ENCODE results near the gene DMKN.

DMKN gene

DNA sequence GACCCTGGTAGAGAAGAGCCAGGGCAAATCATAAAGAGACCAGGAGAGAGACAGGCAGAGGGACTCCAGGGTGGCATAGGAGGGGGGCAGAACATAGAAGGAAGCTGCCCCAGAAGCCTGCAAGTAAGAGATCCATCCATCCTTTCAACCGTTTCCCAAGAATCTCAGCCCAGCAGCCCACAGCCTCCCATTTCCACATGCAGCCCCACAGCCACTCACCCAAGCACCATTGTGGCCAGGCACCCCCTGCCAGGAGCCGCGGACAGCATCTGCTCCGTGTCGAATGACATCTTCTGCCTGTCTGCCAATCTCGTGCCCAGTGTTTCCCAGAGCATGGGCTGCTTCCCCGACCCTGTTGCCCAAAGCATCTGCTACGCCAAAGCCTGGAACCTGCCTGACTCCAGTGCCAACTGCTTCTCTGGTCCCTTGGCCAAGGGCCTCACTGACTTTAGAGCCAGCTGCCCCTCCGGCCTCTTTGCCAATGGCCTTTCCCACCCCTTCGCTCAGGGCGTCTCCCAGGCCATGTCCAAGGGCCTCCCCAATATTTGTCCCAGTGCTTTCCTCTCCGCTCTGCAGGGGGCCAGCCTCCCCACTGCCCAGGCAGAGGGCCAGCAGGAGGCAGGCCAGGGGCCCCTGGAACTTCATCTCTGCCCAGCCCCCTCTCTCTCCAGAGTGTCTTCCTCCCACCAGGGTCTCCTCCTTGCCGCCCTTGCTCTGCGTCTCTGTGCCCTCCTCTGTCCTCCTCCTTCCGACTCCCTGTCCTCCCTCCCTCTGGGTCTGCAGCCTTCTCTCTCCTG, 420 bp downstream of the DMKN start:
- TF ChIP-seq, protein P1, sequence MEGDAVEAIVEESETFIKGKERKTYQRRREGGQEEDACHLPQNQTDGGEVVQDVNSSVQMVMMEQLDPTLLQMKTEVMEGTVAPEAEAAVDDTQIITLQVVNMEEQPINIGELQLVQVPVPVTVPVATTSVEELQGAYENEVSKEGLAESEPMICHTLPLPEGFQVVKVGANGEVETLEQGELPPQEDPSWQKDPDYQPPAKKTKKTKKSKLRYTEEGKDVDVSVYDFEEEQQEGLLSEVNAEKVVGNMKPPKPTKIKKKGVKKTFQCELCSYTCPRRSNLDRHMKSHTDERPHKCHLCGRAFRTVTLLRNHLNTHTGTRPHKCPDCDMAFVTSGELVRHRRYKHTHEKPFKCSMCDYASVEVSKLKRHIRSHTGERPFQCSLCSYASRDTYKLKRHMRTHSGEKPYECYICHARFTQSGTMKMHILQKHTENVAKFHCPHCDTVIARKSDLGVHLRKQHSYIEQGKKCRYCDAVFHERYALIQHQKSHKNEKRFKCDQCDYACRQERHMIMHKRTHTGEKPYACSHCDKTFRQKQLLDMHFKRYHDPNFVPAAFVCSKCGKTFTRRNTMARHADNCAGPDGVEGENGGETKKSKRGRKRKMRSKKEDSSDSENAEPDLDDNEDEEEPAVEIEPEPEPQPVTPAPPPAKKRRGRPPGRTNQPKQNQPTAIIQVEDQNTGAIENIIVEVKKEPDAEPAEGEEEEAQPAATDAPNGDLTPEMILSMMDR (IDR thresholded peaks at IDR 0.05; ENCODE audit: borderline replicate concordance, insufficient read depth, low read depth, low read length): no peak
- H3K4me3 ChIP-seq (ENCODE audit: low read depth, low read length): no peak overlapping the region

DNA sequence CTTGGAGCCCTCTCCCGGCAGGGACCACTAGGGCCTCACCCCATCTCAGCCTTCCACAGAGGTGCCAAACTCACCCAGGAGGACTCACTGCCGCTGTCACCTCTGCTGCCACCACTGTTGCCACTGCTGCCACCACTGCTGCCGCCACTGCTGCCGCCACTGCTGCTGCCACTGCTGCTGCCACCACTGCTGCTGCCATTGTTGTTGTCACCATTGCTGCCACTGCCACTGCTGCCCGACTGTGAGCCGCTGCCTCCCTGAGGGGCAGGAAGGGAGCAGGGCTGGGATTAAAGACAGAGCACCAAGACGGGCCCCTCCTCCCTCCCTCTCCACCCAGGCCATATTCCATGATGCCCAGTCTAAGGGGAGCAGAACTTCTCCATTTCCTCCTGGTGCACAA, 2.1 kb downstream of the DMKN start:
- TF ChIP-seq, protein P1 (IDR thresholded peaks at IDR 0.05; ENCODE audit: borderline replicate concordance, insufficient read depth, low read depth, low read length): no peak
- no peak overlapping the region for H3K4me3 ChIP-seq (ENCODE audit: low read depth, low read length)

DNA sequence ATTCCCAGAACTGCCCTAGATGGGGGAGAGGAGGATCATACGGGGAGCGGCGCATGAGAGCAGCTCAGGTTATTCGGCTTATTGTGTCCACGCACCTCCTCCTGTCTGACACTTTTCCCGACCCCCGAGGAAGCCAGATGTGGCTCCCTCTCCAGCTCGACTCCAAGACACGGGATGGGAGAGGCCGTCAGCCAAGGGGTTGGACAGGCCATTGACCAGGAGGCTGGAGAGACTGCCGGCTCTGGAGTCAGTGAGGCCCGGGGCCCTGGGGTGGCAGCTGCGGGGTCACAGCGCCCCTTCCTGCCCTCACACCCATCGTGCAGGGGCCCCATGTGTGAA, 2.9 kb downstream of the DMKN start:
- TF ChIP-seq, protein P1 (IDR thresholded peaks at IDR 0.05; ENCODE audit: borderline replicate concordance, insufficient read depth, low read depth, low read length): no peak

DNA sequence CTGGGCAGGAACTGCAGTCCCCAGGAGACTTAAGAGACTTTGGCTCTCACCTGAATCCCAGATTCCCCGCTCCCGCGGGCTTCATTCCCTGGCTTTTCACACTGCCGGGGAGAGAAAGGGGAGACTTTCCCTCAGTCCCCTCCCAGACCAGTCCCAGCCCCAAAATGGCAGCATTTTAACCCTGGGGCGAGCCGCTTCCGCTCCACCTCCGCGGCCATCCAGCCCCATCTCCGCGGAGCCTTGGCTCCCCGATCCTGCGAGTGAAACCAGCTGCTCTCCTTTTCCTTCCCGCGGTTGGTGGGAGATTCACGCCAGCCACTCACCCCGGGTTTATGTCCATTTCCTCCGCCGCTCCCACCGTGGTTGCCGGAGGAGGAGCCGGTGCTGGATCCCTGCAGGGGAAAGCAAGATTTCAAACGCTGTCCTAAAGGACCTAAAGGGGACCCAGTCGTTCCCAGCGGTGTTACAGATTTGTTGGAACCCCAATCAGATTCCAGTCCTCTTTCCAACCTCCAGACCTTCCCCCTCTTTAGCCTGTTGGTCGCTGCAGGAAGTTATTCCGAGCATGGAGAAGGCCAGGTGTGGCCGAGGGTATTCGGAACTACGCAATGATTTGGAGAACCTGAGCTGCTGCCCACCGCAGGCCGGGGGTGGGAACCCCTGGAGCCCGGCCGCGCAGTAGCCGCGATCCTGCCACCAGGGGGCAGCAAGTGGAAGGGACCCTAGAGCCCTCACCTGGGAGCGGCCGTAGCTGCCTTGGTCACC, 3.4 kb downstream of the DMKN start:
- H3K4me3 ChIP-seq (ENCODE audit: low read depth, low read length): peak overlapping the region; percentile 46
- TF ChIP-seq, protein P1 (IDR thresholded peaks at IDR 0.05; ENCODE audit: borderline replicate concordance, insufficient read depth, low read depth, low read length): peak; percentile 96

More for the DNA sequence above, 2.9 kb downstream of the DMKN start:
- no peak overlapping the region for H3K4me3 ChIP-seq (ENCODE audit: low read depth, low read length)

DNA sequence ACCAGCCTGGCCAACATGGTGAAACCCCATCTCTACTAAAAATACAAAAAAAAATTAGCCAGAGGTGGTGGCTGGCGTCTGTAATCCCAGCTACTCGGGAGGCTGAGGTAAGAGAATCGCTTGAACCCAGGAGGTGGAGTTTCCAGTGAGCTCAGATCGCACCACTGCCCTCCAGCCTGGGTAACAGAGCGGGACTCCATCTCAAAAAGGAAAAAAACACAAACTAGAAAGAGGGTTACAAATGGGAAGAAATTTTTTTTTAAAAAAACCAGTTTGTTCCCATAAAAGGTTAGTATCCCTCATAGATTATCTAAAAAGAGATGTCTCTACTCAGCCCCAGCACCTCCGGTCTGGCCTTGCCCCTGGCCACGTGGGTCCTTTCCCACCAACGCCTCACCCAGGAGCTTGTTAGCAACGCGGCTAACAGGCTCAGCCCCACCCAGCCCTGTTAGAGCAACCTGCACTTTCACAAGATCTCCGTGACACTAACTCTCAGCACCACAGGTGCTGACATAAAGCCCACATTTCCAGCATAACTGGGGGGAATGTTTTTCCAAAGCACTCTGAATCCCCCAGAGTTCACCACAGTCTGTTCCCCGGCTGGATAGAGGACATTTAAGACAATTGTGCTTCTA, 4.3 kb downstream of the DMKN start:
- peak overlapping the region; percentile 46 for H3K4me3 ChIP-seq (ENCODE audit: low read depth, low read length)
- TF ChIP-seq, protein P1 (IDR thresholded peaks at IDR 0.05; ENCODE audit: borderline replicate concordance, insufficient read depth, low read depth, low read length): no peak

DNA sequence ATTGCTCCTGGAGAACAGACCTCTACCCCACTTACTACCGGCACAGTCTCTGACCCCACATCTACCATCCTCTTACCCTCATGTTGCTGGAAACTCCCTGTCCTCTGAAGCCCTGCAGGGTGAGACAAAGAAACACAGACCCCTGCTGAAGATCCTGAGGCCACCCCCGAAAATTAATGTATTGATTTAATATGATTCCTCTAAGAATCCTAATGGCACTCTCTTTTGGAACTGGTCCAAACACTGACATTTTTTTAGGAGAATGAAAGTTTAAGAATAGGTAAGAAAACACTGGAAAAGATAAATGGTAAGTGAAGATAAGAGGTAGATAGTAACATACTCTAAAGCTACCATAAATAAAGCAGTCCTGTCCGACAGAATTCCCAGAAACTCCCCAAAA, 5.3 kb downstream of the DMKN start:
- TF ChIP-seq, protein P1 (IDR thresholded peaks at IDR 0.05; ENCODE audit: borderline replicate concordance, insufficient read depth, low read depth, low read length): no peak
- no peak overlapping the region for H3K4me3 ChIP-seq (ENCODE audit: low read depth, low read length)
